Epithelial cell of prostate (primary cell): Measurements from ENCODE around the gene COL28A1.
"Not testable (repeated sequence)": the region's sequence is repeated elsewhere in the genome, so short reads cannot be mapped to it uniquely, and the experiment has no call there.

ENCODE experiments used
- DNase-seq: peaks from one replicate; pipeline ENCODE4 v3.0.0-alpha.2; 2011; ENCODE audit warnings: low read depth, low spot score
- H3K27ac ChIP-seq: fragments of 450-650 bp; 2 replicates; pipeline ENCODE4 v1.5.1; 2017; ENCODE audit warnings: mild to moderate bottlenecking

The COL28A1 gene

DNA sequence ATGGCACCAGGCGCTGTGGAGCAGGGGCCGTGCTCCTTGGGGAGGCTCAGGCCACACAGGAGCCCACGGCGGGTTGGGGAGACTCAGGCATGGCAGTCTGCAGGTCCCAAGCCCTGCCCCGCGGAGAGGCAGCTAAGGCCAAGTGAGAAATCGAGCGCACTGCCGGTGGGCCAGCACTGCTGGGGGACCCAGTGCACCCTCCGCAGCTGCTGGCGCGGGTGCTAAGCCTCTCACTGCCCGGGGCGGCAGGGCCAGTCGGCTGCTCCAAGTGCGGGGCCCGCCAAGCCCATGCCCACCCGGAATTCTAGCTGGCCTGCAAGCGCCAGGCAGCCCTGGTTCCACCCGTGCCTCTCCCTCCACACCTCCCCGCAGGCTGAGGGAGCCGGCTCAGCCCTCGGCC is 57.1 kb downstream of the COL28A1 start:
- no peak overlapping the region for H3K27ac ChIP-seq
- no peak for DNase-seq

DNA sequence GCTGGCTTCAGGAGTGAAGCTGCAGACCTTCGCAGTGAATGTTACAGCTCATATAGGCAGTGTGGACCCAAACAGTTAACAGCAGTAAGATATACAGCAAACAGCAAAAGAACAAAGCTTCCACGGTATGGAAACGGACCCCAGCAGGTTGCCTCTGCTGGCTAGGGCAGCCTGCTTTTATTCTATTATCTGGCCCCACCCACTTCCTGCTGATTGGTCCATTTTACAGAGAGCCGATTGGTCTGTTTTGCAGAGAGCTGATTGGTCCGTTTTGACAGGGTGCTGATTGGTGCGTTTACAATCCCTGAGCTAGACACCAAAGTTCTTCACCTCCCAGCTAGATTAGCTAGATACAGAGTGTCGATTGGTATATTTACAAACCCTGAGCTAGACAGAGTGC is 58.0 kb downstream of the COL28A1 start:
- DNase-seq, H3K27ac ChIP-seq: not testable (repeated sequence)

DNA sequence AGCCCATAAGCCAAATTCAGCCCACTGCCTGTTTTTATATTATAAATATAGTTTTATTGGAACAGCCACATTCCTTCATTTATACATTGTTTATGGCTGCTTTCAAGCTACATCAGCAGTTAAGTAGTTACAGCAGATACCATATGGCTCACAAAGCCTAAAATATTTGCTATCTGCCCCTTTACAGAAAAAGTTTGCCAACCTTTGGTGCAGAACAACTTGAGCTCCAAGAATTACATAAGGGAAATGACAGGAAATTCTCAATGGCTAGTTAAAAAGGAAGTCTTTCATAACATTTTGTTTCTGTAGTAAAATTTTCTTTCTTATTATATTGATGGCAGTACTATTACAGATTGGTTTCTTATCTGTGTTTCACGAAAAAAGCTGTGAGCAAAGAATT is 59.3 kb downstream of the COL28A1 start:
- DNase-seq = no peak
- H3K27ac ChIP-seq = no peak overlapping the region

DNA sequence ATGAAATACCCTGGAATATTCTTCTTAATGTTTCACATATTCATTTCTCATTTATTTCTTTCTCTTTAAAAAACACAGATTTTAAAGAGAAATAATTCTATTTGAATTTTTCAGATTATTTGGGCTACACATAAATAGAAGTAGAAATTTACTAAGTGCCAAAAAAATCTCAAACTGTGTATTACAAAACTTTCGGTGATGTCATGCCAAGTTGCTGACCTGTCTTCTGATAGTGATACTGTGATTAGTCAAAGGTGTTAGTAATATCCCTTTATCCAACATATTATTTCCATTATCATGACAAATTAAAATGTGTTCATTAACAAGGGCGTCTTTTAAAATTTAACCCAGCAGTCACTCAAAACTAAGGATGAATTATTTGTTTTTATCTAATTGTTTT is 60.1 kb downstream of the COL28A1 start:
- no peak overlapping the region for H3K27ac ChIP-seq
- no peak for DNase-seq

DNA sequence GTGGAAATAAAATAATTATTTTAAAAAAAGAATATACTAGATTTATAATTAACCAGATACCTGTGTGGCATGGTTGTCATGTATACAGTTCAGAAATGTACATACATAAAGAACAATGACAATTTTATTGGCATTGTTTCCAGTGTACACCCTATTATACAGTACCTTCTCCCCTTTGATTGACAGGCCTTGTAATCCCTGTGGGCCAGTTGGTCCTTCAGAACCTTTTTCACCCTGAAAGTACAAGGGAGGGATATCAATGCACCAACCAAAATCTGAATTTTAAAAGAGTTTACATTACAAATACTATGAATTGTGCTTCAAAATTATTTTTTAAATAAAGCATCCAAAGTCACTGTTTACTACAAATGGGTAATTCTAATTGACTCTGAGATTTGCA is 61.2 kb downstream of the COL28A1 start:
- no peak overlapping the region for H3K27ac ChIP-seq
- no peak for DNase-seq

GRCh38 chr7:7464991-7465765 is 70.5 kb downstream of the COL28A1 start:
- not testable (repeated sequence) for DNase-seq, H3K27ac ChIP-seq

GRCh38 chr7:7454000-7454399 is 81.7 kb downstream of the COL28A1 start:
- no peak overlapping the region for H3K27ac ChIP-seq
- DNase-seq = no peak

GRCh38 chr7:7452652-7453051 is 83.0 kb downstream of the COL28A1 start:
- H3K27ac ChIP-seq = no peak overlapping the region
- DNase-seq = no peak

DNA sequence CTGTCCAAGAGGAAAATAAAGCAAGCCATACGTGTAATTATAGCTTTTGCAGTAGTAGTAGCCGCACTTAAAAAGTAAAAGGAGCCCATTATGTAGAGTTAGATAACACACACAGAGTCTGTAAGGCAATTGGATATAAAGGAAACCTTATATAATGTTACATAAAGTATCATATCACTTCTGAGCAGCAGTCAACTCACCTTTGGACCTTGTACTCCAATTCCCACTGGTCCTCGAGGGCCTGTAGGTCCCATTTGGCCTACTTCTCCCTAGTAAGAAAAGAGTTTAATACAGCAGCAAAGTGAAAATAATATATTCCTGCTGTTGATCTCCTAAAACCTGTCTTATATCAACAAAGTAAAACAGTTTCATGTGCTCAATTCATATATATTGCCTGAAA is 83.6 kb downstream of the COL28A1 start:
- DNase-seq = no peak

DNA sequence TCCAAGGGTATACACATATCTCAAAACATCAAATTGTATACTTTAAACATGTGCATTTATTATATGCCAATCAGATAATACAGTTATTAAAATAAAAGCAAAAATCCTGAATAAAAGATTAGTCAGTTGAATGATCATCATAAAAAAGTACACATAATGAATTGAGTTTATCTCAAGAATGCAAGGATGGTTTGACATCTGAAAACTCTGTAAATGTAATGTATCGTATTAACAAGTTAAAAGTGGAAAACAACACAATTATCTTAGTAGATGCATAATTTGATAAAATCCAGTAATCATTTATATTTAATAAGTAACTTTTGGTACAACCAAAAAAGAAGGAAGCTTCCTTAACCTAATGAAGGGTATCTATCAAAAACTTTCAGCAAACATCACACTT is 86.6 kb downstream of the COL28A1 start:
- no peak for DNase-seq
- H3K27ac ChIP-seq = no peak overlapping the region

More for the DNA sequence above, 83.6 kb downstream of the COL28A1 start:
- no peak overlapping the region for H3K27ac ChIP-seq

- DNase-seq = peak; percentile 74
These were observed 89.1 kb downstream of the COL28A1 start for GRCh38 chr7:7446616-7447015.

GRCh38 chr7:7443806-7444350 is 91.8 kb downstream of the COL28A1 start:
- no peak overlapping the region for H3K27ac ChIP-seq
- DNase-seq = no peak

More at GRCh38 chr7:7446616-7447015, 89.1 kb downstream of the COL28A1 start:
- peak overlapping the region; percentile 66 for H3K27ac ChIP-seq

DNA sequence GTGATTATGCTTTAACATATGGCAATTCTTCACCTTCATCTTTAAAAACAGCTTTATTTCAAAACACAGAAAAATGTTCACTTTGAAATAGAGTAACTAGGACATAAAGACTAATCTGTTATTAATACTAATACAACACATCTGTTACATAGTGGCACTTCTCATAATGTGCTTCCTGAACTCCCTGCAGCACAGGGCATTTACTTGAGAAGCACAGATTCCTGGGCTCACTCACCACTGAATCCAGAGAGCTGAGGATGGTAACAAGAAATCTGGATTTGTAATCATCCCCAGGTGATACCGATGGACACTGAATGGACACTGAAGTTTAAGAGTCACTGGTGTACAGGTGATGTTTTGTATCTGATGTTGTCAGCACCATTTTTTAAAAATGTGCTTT is 96.1 kb downstream of the COL28A1 start:
- no peak for DNase-seq

GRCh38 chr7:7438851-7439250 is 96.8 kb downstream of the COL28A1 start:
- DNase-seq = peak; percentile 96
- peak overlapping the region; percentile 75 for H3K27ac ChIP-seq

More for the DNA sequence above, 96.1 kb downstream of the COL28A1 start:
- peak overlapping the region; percentile 75 for H3K27ac ChIP-seq

GRCh38 chr7:7435978-7436377 is 99.7 kb downstream of the COL28A1 start:
- no peak overlapping the region for H3K27ac ChIP-seq
- DNase-seq = no peak

DNA sequence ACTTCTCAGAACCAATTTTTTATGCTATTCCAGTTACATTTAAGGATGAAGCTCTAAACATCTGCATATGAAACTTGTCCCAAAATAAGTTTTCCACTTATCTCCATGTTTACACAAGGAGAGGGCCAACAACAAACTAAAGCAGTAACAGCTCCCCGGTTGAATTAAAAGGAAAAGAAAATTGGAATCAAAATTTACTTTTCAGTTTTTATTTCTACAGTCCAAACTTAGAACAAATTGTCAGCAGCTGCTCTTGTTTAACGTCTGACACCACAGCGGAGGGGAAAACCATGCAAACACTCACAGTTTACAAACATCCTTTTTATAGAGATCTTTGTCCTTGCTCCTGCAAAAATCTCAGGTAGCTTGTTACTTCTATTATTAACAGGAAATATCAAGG is 101.3 kb downstream of the COL28A1 start:
- DNase-seq = no peak

DNA sequence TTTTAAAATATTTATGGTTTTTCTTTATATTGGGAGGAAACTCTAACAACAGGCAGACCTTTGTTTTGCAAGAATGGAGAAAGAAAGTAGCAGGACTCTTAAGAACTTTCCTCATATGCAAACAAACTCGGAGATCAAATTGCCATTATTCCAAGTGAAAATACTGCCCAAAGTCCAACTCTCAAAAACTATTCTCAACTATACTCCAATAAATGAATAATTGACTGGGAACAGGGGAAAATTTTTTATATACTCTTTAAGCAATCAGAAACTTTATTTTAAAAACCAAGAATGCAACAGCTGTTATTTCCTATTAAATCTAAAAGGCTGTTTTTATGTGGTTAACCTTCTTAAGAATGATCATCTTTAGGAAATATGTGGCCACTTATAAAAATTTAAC is 101.9 kb downstream of the COL28A1 start:
- no peak for DNase-seq
- H3K27ac ChIP-seq = no peak overlapping the region

More for the DNA sequence above, 101.3 kb downstream of the COL28A1 start:
- H3K27ac ChIP-seq = no peak overlapping the region

- DNase-seq = no peak
- H3K27ac ChIP-seq = no peak overlapping the region
These were observed 102.7 kb downstream of the COL28A1 start for GRCh38 chr7:7432979-7433378.

GRCh38 chr7:7428806-7429205 is 106.9 kb downstream of the COL28A1 start:
- DNase-seq = no peak
- no peak overlapping the region for H3K27ac ChIP-seq

- H3K27ac ChIP-seq = no peak overlapping the region
These were observed 108.3 kb downstream of the COL28A1 start for GRCh38 chr7:7427363-7427762.

DNA sequence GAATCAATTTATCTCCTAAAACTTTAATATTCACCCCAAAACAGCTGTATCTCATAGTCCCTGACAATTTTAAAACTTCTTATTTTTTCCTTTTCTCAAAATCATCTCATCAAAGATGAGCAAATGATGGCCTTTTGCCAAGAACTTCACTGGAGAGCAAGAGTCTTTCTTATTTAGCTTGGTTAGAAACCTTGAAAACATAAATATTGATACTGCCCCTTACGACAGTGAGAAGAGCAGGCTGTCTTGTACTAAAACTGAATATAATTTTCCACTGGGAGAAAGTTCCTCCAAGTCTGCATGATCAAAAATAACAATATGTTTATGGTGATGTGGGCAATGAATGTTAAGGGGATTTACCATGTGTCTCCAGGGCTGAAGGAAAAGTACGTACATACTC is 109.0 kb downstream of the COL28A1 start:
- DNase-seq = no peak
- no peak overlapping the region for H3K27ac ChIP-seq

More at GRCh38 chr7:7427363-7427762, 108.3 kb downstream of the COL28A1 start:
- no peak for DNase-seq

- no peak for DNase-seq
- no peak overlapping the region for H3K27ac ChIP-seq
These were observed 110.4 kb downstream of the COL28A1 start for GRCh38 chr7:7425321-7425720.
